Measurements from ENCODE around the gene TPGS2.

Gene TPGS2

GRCh38 chr18:36760598-36760997 lies 68.2 kb downstream of the TPGS2 start:
- Histone ChIP-seq H3K9me3 (ENCODE audit: insufficient read depth, low read depth, low read length) (no peaks in the 10 kb centered on the region), H3K9me2 (replicated peaks; ENCODE audit: low read depth, low read length) (no peaks in the 10 kb centered on the region), H3K9ac (ENCODE audit: low read depth, low read length, poor library complexity, severe bottlenecking) (no peak overlapping the region), H4K20me1 (ENCODE audit: insufficient read depth, low read length, poor library complexity, severe bottlenecking) (no peaks in the 10 kb centered on the region), H3K4me2 (ENCODE audit: low read depth, low read length, poor library complexity, severe bottlenecking) (no peak overlapping the region), H3K4me3 (ENCODE audit: low read length, poor library complexity, severe bottlenecking) (no peak overlapping the region), H2AFZ (ENCODE audit: low read length) (no peak overlapping the region), H3K4me1 (ENCODE audit: insufficient read depth, low read length, poor library complexity, severe bottlenecking) (no peaks in the 10 kb centered on the region), H3K36me3 (ENCODE audit: insufficient read depth, low read length) (no peaks in the 10 kb centered on the region), H3K27me3 (ENCODE audit: insufficient read depth, low read length, poor library complexity, severe bottlenecking) (no peaks in the 10 kb centered on the region), H3K79me2 (ENCODE audit: insufficient read depth, low read length) (no peaks in the 10 kb centered on the region), H3F3A (ENCODE audit: low read depth) (no peaks in the 10 kb centered on the region)
- TF ChIP-seq CTCF (conservative IDR thresholded peaks at IDR 0.05; ENCODE audit: low read length): no peak
- TF ChIP-seq EZH2phosphoT487 (IDR thresholded peaks at IDR 0.05; ENCODE audit: borderline replicate concordance): no peak

DNA sequence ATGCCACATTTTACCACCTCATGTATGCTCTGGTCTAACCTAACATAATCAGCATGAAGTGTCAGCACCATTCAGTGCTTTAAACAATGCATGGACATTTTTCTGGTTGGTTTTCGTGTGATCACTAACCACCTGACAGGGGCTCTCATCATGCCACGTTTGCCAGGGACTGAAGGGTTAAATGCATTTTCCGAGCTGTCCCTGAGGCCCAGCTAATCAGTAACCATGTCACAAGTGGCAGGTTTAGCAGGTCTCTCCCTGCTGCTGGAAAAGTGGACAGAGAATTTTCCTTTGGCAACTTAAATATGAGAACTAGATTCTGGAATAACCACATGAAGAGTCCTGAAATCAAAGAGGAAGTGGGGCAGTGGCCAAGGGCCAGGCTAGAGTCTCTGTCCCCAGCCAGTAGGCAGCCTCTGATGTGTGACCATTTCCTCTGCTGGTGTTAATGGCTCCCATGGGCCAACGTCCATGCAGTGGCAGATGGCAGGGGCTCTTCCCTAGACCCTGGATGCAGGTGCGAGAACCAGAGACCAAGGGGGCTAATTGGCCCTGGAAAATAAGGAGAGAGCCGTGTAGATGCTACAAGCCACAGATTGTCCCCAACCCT lies 69.5 kb downstream of the TPGS2 start:
- no peaks in the 10 kb centered on the region for H3K79me2 ChIP-seq (ENCODE audit: insufficient read depth, low read length)
- H3K27me3 ChIP-seq (ENCODE audit: insufficient read depth, low read length, poor library complexity, severe bottlenecking): no peaks in the 10 kb centered on the region
- no peaks in the 10 kb centered on the region for H3F3A ChIP-seq (ENCODE audit: low read depth)
- no peaks in the 10 kb centered on the region for H3K4me1 ChIP-seq (ENCODE audit: insufficient read depth, low read length, poor library complexity, severe bottlenecking)
- H3K9ac ChIP-seq (ENCODE audit: low read depth, low read length, poor library complexity, severe bottlenecking): no peak overlapping the region
- TF ChIP-seq CTCF (conservative IDR thresholded peaks at IDR 0.05; ENCODE audit: low read length) (no peak), EZH2phosphoT487 (IDR thresholded peaks at IDR 0.05; ENCODE audit: borderline replicate concordance) (no peak)
- no peaks in the 10 kb centered on the region for H4K20me1 ChIP-seq (ENCODE audit: insufficient read depth, low read length, poor library complexity, severe bottlenecking)
- no peaks in the 10 kb centered on the region for H3K9me3 ChIP-seq (ENCODE audit: insufficient read depth, low read depth, low read length)
- H2AFZ ChIP-seq (ENCODE audit: low read length): no peak overlapping the region
- H3K36me3 ChIP-seq (ENCODE audit: insufficient read depth, low read length): no peaks in the 10 kb centered on the region
- no peaks in the 10 kb centered on the region for H3K9me2 ChIP-seq (replicated peaks; ENCODE audit: low read depth, low read length)
- H3K4me3 ChIP-seq (ENCODE audit: low read length, poor library complexity, severe bottlenecking): no peak overlapping the region
- H3K4me2 ChIP-seq (ENCODE audit: low read depth, low read length, poor library complexity, severe bottlenecking): no peak overlapping the region

DNA sequence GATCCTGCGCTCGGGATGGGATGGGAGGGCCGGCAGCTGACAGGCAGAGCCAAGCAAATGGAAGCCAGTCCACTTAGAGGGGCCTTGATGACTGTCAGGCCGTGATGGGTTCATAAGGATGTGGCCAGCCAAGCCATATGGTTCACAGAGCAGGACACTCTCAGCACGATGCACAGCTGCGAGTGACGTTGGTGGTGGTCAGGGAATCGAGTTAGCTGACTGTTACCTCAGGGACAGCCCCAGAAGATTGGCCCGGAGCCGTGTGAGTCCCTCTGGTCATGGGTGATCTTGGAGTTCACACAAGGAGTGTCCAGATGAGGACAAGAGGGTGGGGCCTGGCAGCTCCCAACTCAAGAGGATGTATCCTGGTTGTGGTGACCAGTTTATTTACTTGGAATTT lies 70.2 kb downstream of the TPGS2 start:
- no peaks in the 10 kb centered on the region for H3K9me3 ChIP-seq (ENCODE audit: insufficient read depth, low read depth, low read length)
- H3K9me2 ChIP-seq (replicated peaks; ENCODE audit: low read depth, low read length): no peaks in the 10 kb centered on the region
- H3K36me3 ChIP-seq (ENCODE audit: insufficient read depth, low read length): no peaks in the 10 kb centered on the region
- no peaks in the 10 kb centered on the region for H3K27me3 ChIP-seq (ENCODE audit: insufficient read depth, low read length, poor library complexity, severe bottlenecking)
- no peaks in the 10 kb centered on the region for H3K4me1 ChIP-seq (ENCODE audit: insufficient read depth, low read length, poor library complexity, severe bottlenecking)
- no peak overlapping the region for H2AFZ ChIP-seq (ENCODE audit: low read length)
- H3F3A ChIP-seq (ENCODE audit: low read depth): no peaks in the 10 kb centered on the region
- no peak overlapping the region for H3K4me3 ChIP-seq (ENCODE audit: low read length, poor library complexity, severe bottlenecking)
- no peak for TF ChIP-seq EZH2phosphoT487 (IDR thresholded peaks at IDR 0.05; ENCODE audit: borderline replicate concordance)
- no peak for TF ChIP-seq CTCF (conservative IDR thresholded peaks at IDR 0.05; ENCODE audit: low read length)
- no peak overlapping the region for H3K4me2 ChIP-seq (ENCODE audit: low read depth, low read length, poor library complexity, severe bottlenecking)
- H3K79me2 ChIP-seq (ENCODE audit: insufficient read depth, low read length): no peaks in the 10 kb centered on the region
- no peaks in the 10 kb centered on the region for H4K20me1 ChIP-seq (ENCODE audit: insufficient read depth, low read length, poor library complexity, severe bottlenecking)
- H3K9ac ChIP-seq (ENCODE audit: low read depth, low read length, poor library complexity, severe bottlenecking): no peak overlapping the region
